Mesothelial cell of epicardium (in vitro differentiated cells): Measurements from ENCODE around the gene NOP9. TPM values are rescaled to one million over a fixed set of nuclear protein-coding genes. Genes with fewer than 3 reads are reported as not detected.

Source experiments
- DNase-seq, 2 experiments: peaks; one replicate each; pipeline ENCODE4 v3.0.0; 2021; ENCODE audit warnings: low spot score in 2 of 2; ENCODE audit not compliant: unreplicated experiment in 2 of 2
- H3K27ac Mint-ChIP-seq: 2 replicates; pipeline ENCODE4 v1.8.0; 2021; ENCODE audit warnings: mixed read lengths
- H3K27me3 Mint-ChIP-seq: 2 replicates; pipeline ENCODE4 v1.8.0; 2021; ENCODE audit warnings: low read depth, mixed read lengths
- H3K36me3 Mint-ChIP-seq: 2 replicates; pipeline ENCODE4 v1.8.0; 2021; ENCODE audit warnings: mixed read lengths
- H3K4me1 Mint-ChIP-seq: 2 replicates; pipeline ENCODE4 v1.8.0; 2021; ENCODE audit warnings: mixed read lengths
- H3K4me3 Mint-ChIP-seq: 2 replicates; pipeline ENCODE4 v1.8.0; 2021; ENCODE audit warnings: mild to moderate bottlenecking, moderate library complexity, mixed read lengths
- H3K9me3 Mint-ChIP-seq: 2 replicates; pipeline ENCODE4 v1.8.0; 2021; ENCODE audit warnings: mixed read lengths
- CTCF ChIP-seq: fragments of 200-600 bp; sonication (generic); IDR thresholded peaks from one replicate; pipeline ENCODE4 v1.5.0; 2021; ENCODE audit warnings: antibody characterized with exemption; ENCODE audit not compliant: unreplicated experiment
- total RNA-seq: library from RNA; stranded (reverse); gene quantifications from 3 replicates; pipeline ENCODE4 v1.2.1, GENCODE V29; 2021

NOP9 gene
- total RNA-seq, 1 donor from 2014 or later, result 30.8 TPM

- Mint-ChIP-seq H3K27ac (no peak within 1 kb of the TSS), H3K36me3 (peaks cover 17% of the 10 kb centered on the region), H3K4me1 (peaks cover 2% of the 10 kb centered on the region), H3K4me3 (no peak within 1 kb of the TSS), H3K27me3 (no peaks in the 10 kb centered on the region), H3K9me3 (no peaks in the 10 kb centered on the region)
- no peak for TF ChIP-seq CTCF
- DNase-seq, result no peak
These were observed 10.1 kb downstream of the NOP9 start, which contains the start of gene LTB4R2 for GRCh38 chr14:24309538-24310264. Gene LTB4R2 (plus strand): TSS chr14:24310140. CDS start chr14:24310665, 525 bp downstream.

GRCh38 chr14:24310265-24310645, 10.6 kb downstream of the NOP9 start:
- Mint-ChIP-seq H3K9me3 (no peaks in the 10 kb centered on the region), H3K27ac (no peak overlapping the region), H3K36me3 (peaks cover 11% of the 10 kb centered on the region), H3K4me3 (no peak overlapping the region), H3K4me1 (peaks cover 2% of the 10 kb centered on the region), H3K27me3 (no peaks in the 10 kb centered on the region)
- DNase-seq, result no peak
- TF ChIP-seq CTCF, result no peak

- peaks cover 5% of the 10 kb centered on the region for H3K36me3 Mint-ChIP-seq
- no peaks in the 10 kb centered on the region for H3K9me3 Mint-ChIP-seq
- H3K27ac Mint-ChIP-seq, result no peak within 1 kb of the TSS
- no peak within 1 kb of the TSS for H3K4me3 Mint-ChIP-seq
- peaks cover 2% of the 10 kb centered on the region for H3K4me1 Mint-ChIP-seq
- no peak for TF ChIP-seq CTCF
- H3K27me3 Mint-ChIP-seq, result no peaks in the 10 kb centered on the region
- no peak for DNase-seq
These were observed 11.3 kb downstream of the NOP9 start, which contains the start of gene LTB4R for GRCh38 chr14:24310646-24311604. Gene LTB4R (plus strand): TSS chr14:24311502. CDS start chr14:24315652, 4,150 bp downstream.

GRCh38 chr14:24311837-24312615, 12.4 kb downstream of the NOP9 start:
- Mint-ChIP-seq H3K4me3 (no peak overlapping the region), H3K36me3 (peaks cover 2% of the 10 kb centered on the region), H3K27me3 (no peaks in the 10 kb centered on the region), H3K27ac (no peak overlapping the region), H3K9me3 (no peaks in the 10 kb centered on the region), H3K4me1 (peaks cover 2% of the 10 kb centered on the region)
- no peak for TF ChIP-seq CTCF
- DNase-seq, result no peak
